Hepatocyte (in vitro differentiated cells): ENCODE results near the gene PHLDA2.

Source experiments
- CTCF ChIP-seq: fragments of 200-600 bp; sonication (generic); IDR thresholded peaks from 2 replicates; pipeline ENCODE4 v1.5.1; 2016; ENCODE audit warnings: antibody characterized with exemption, mild to moderate bottlenecking; ENCODE audit not compliant: poor library complexity
- EZH2phosphoT487 ChIP-seq: fragments of 200-600 bp; sonication (generic); IDR thresholded peaks from one replicate; pipeline ENCODE4 v1.6.1; 2018; ENCODE audit warnings: antibody characterized with exemption, mild to moderate bottlenecking, low read depth, moderate library complexity; ENCODE audit not compliant: unreplicated experiment, severe bottlenecking

GRCh38 chr11:2960139-2960538 is 30.9 kb upstream of the PHLDA2 start:
- TF ChIP-seq CTCF (no peak), EZH2phosphoT487 (no peak)
